OCI-LY7 (cell line): Measurements from ENCODE around the gene CARD19. TPM values are rescaled to one million over a fixed set of nuclear protein-coding genes. Genes with fewer than 3 reads are reported as not detected.

ENCODE experiments used
- BruUV-seq: library from RNA; stranded (reverse); fragments of 400-500 nt; replicated peaks from 2 replicates; lab custom pipeline; 2021; lab: Mats Ljungman, UMichigan
- CTCF ChIA-PET: fragments of 300-600 bp; sonication (Branson Sonifier 250); formaldehyde crosslinking; loops from one replicate; lab custom pipeline; 2022; ENCODE audit warnings: antibody characterized with exemption; ENCODE audit not compliant: unreplicated experiment; lab: Charles Lee
- POLR2A ChIA-PET: fragments of 300-600 bp; sonication (Branson Sonifier 250); formaldehyde crosslinking; loops from one replicate; lab custom pipeline; 2022; ENCODE audit warnings: antibody characterized with exemption; lab: Charles Lee
- DNase-seq: peaks from one replicate; pipeline ENCODE4 v3.0.0-alpha.2; 2015; ENCODE audit warnings: low spot score
- H2AFZ ChIP-seq: fragments of 200-600 bp; sonication (generic), shearing (Covaris generic); 2 replicates; pipeline ENCODE4 v1.6.1; 2014; ENCODE audit warnings: mild to moderate bottlenecking, antibody characterized with exemption, low read length, moderate library complexity
- H3K27ac ChIP-seq: fragments of 200-600 bp; sonication (generic); 2 replicates; pipeline ENCODE4 v1.5.1; 2014; ENCODE audit warnings: mixed run types, low read depth, mild to moderate bottlenecking, moderate library complexity, low read length, inconsistent platforms; ENCODE audit not compliant: poor library complexity, severe bottlenecking
- H3K36me3 ChIP-seq: fragments of 200-600 bp; sonication (generic); 2 replicates; pipeline ENCODE4 v1.6.1; 2014; ENCODE audit warnings: mild to moderate bottlenecking, antibody characterized with exemption, low read length, moderate library complexity, mixed read lengths; ENCODE audit not compliant: insufficient read depth
- H3K4me1 ChIP-seq: fragments of 200-600 bp; sonication (generic); 2 replicates; pipeline ENCODE4 v1.5.1; 2014; ENCODE audit warnings: mild to moderate bottlenecking, low read length; ENCODE audit not compliant: insufficient read depth, poor library complexity, severe bottlenecking
- H3K4me2 ChIP-seq: fragments of 200-600 bp; sonication (generic); 2 replicates; pipeline ENCODE4 v1.6.1; 2014; ENCODE audit warnings: mild to moderate bottlenecking, low read length
- H3K4me3 ChIP-seq: fragments of 200-600 bp; sonication (generic); 2 replicates; pipeline ENCODE4 v1.5.1; 2014; ENCODE audit warnings: mild to moderate bottlenecking, low read depth, low read length; ENCODE audit not compliant: poor library complexity, severe bottlenecking
- H3K79me2 ChIP-seq: fragments of 200-600 bp; sonication (generic); 2 replicates; pipeline ENCODE4 v1.6.1; 2016; ENCODE audit warnings: low read depth, mild to moderate bottlenecking, low read length, moderate library complexity, mixed read lengths; ENCODE audit not compliant: insufficient read depth
- H3K9me2 ChIP-seq: fragments of 200-600 bp; sonication (generic); 2 replicates; pipeline ENCODE4 v1.6.1; 2016; ENCODE audit warnings: mild to moderate bottlenecking, low read length, mixed read lengths; ENCODE audit not compliant: insufficient read depth
- H3K9me3 ChIP-seq: fragments of 200-600 bp; sonication (generic); 2 replicates; pipeline ENCODE4 v1.6.1; 2014; ENCODE audit warnings: mild to moderate bottlenecking, mixed run types, low read length, mixed read lengths
- H4K20me1 ChIP-seq: fragments of 200-600 bp; sonication (generic); 2 replicates; pipeline ENCODE4 v1.6.1; 2014; ENCODE audit warnings: mild to moderate bottlenecking, antibody characterized with exemption, low read length, moderate library complexity, mixed read lengths; ENCODE audit not compliant: insufficient read depth
- EZH2phosphoT487 ChIP-seq: fragments of 200-600 bp; sonication (generic); IDR thresholded peaks from 2 replicates; pipeline ENCODE4 v1.6.1; 2018; ENCODE audit warnings: low read depth, borderline replicate concordance, mild to moderate bottlenecking, mixed run types, antibody characterized with exemption, low read length, moderate library complexity, mixed read lengths
- intact Hi-C: fragments of 100-400 bp; cut with micrococcal nuclease; formaldehyde crosslinking; loops from one replicate; pipeline ENCODE4 v1.10.0; 2022; ENCODE audit not compliant: unreplicated experiment
- total RNA-seq, 2 experiments: library from RNA; depleted of rRNA in 1 of 2; stranded (reverse); fragments of >200 nt in 1 of 2; shearing (Covaris generic) in 1 of 2; gene quantifications; 2 replicates each; pipeline ENCODE4 v1.2.3, GENCODE V29; 2014 to 2022
- TF ChIP-seq, protein P1 (sequence below): fragments of 200-600 bp; sonication (generic); conservative IDR thresholded peaks from 2 replicates; pipeline ENCODE4 v1.5.1; 2014; ENCODE audit warnings: mild to moderate bottlenecking, antibody characterized with exemption, low read length, moderate library complexity, mixed read lengths

Gene CARD19
- total RNA-seq, 2 experiments from 2014 or later: 15.8 to 26.8 TPM

DNA sequence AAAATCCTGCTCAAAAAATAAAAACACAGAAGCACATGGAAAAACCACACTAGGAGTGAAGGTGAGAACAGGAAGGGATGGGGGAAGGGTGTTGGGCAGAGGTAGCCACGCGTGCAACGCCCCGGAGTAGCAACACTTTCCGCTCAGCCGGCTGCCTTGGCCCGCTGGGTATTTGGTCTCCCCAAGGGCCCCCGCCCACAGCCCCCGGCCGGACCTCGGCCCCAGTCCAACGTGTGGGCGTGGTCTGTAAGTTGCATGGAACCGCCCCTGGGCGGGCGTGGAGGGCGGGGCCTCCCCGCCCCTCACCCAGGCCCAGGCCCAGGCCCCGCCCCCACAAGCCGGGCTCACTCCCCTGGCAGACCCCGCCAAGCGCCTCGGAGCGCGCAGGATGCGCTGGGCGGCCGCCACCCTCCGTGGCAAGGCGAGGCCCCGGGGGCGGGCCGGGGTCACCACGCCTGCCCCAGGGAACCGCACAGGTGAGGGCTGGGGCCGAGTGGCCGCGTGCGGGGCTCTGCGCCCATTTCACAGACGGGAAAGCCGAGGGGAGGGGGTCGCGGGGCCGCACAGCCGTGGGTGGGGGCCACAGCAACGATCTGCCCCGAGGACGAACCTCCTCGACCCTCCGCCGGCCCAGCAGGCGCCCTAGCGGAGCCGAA lies 37.5 kb upstream of the CARD19 start, which contains the start of gene SUSD3:
SUSD3 (plus strand) TSS at position 347 of the 656 bp plus-strand sequence; CDS start at position 389, 42 bp downstream.
- ChIA-PET POLR2A (interaction anchor here (0.6 kb wide), 1 partner anchor 17 kb away, joined by 3 read pairs; no protein-coding TSS in a partner anchor), CTCF (interaction anchor here (1.0 to 1.4 kb wide), 2 partner anchors 31 to 244 kb away, joined by 3 to 6 read pairs; no protein-coding TSS in a partner anchor)
- H3K27ac ChIP-seq: peak within 1 kb of the TSS; percentile 95

DNA sequence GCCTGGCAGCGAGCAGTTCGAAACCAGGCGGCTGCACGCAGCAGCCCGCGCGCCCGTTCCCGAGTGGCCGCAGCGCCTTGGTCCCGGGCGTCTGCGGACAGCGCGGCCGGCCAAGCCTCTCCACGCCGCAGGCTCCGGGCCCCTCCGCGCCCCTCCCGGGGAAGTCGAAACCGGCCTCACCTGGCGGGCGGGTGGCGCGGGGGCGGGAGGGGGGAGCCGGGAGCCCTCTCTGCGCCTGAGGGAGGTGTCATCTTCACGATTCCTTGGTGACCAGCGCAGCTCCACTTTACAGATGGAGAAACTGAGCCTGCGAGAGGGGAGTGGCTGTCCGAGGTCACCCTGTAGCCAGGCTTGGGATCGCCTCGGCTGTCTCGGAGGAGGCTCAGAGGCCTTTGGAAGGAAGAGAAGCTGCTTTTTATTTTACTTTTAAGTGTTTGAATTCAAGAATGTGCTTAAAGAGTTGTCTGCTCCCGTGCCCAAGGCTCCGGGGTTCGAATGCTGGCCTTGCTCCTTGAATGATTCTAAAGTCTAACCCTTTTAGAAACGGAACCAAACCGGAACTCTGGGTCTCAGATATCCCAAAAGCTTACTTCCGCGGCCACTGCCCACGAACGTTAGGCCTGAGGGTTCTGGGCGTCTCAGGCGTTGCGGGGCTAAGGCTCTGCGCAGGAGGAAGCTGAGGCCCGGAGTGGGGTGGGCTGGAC lies 36.9 kb upstream of the CARD19 start:
- peak overlapping the region; percentile 79 for H3K4me3 ChIP-seq
- CTCF ChIA-PET: interaction anchor here (1.0 to 1.4 kb wide), 3 partner anchors 31 to 243 kb away, joined by 3 to 6 read pairs (median 3); no protein-coding TSS in a partner anchor
- peaks cover 81% of the 10 kb centered on the region for H3K4me1 ChIP-seq
- H4K20me1 ChIP-seq: no peaks in the 10 kb centered on the region
- BruUV-seq: no TSS peak
- peak overlapping the region; percentile 88 for H3K4me2 ChIP-seq
- no peaks in the 10 kb centered on the region for H3K9me2 ChIP-seq
- TF ChIP-seq EZH2phosphoT487: no peak
- TF ChIP-seq, protein P1, sequence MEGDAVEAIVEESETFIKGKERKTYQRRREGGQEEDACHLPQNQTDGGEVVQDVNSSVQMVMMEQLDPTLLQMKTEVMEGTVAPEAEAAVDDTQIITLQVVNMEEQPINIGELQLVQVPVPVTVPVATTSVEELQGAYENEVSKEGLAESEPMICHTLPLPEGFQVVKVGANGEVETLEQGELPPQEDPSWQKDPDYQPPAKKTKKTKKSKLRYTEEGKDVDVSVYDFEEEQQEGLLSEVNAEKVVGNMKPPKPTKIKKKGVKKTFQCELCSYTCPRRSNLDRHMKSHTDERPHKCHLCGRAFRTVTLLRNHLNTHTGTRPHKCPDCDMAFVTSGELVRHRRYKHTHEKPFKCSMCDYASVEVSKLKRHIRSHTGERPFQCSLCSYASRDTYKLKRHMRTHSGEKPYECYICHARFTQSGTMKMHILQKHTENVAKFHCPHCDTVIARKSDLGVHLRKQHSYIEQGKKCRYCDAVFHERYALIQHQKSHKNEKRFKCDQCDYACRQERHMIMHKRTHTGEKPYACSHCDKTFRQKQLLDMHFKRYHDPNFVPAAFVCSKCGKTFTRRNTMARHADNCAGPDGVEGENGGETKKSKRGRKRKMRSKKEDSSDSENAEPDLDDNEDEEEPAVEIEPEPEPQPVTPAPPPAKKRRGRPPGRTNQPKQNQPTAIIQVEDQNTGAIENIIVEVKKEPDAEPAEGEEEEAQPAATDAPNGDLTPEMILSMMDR: no peak
- no peak overlapping the region for H2AFZ ChIP-seq
- H3K27ac ChIP-seq: peak overlapping the region; percentile 95
- DNase-seq: peak; percentile 66
- intact Hi-C loops: no loop called here
- POLR2A ChIA-PET: interaction anchor here (0.6 to 1.5 kb wide), 4 partner anchors 16 to 50 kb away, joined by 3 to 6 read pairs (median 3); no protein-coding TSS in a partner anchor
- H3K79me2 ChIP-seq: peaks cover 37% of the 10 kb centered on the region
- H3K36me3 ChIP-seq: peaks cover 18% of the 10 kb centered on the region
- H3K9me3 ChIP-seq: no peaks in the 10 kb centered on the region

More for the DNA sequence above, 37.5 kb upstream of the CARD19 start, which contains the start of gene SUSD3:
- peak within 1 kb of the TSS; percentile 88 for H3K4me2 ChIP-seq
- peaks cover 75% of the 10 kb centered on the region for H3K4me1 ChIP-seq
- no peak for TF ChIP-seq EZH2phosphoT487
- TF ChIP-seq, protein P1: no peak
- H3K79me2 ChIP-seq: peaks cover 34% of the 10 kb centered on the region
- no TSS peak for BruUV-seq
- no peaks in the 10 kb centered on the region for H4K20me1 ChIP-seq
- no peaks in the 10 kb centered on the region for H3K9me2 ChIP-seq
- H3K36me3 ChIP-seq: peaks cover 16% of the 10 kb centered on the region
- peak within 1 kb of the TSS; percentile 79 for H3K4me3 ChIP-seq
- DNase-seq: peak; percentile 97
- H2AFZ ChIP-seq: peak within 1 kb of the TSS; percentile 51
- no peaks in the 10 kb centered on the region for H3K9me3 ChIP-seq
- intact Hi-C loops: loop anchor here (1.0 kb wide), 2 partner anchors 30 to 94 kb away; no protein-coding TSS in a partner anchor
